NCI-H2081 (cell line): ENCODE measurements around the gene BAHD1.
"Not testable (repeated sequence)": the region's sequence is repeated elsewhere in the genome, so short reads cannot be mapped to it uniquely, and the experiment has no call there.

ENCODE experiments used
- DNase-seq, 2 experiments: peaks; one replicate each; lab custom pipeline; 2025; lab: John Stamatoyannopoulos, UW

BAHD1 gene

DNA sequence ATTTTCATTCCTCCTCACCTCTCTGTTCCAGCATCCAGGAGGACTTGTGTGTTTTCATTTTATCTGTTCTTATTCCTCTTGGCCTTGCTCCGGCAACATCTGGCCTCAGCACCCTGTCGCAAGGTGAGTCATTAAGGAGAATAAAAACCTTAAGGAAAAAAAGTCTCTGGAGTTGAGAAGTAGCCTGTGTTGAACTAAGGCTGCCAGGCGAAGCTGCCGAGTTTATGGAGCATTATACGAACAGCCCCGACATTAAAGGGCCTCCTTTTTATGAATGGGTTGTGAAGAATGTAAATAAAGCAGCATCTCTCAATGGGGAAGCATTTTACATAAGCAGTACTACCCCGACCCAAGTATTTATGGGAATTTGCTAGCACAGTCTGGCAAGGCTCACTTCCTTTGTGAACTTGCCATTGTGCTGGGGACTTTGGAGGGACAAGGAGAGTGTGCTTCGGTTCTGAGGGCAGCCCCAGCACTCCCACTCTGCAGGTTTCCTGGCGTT is 4.7 kb downstream of the BAHD1 start:
- DNase-seq: no peak

DNA sequence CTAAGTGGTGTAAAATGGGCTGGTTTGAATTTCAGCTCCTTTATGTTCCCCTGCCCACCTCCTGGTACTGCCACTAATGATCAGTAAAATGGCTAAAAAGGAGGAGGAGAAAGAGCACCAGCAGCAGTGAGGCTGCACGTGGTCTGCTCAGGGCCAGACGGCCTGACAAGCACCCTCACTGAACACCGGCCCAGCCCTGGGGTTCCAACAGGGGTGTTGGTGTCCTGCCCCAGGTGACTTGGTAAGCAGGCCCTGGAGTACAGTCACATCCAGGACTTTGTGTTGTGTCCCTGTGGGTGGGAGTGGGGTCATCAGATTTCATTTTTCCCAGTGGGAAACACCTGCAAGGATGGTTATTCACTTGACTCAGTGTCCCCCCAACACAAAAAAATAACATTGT is 5.4 kb downstream of the BAHD1 start:
- no peak for DNase-seq

DNA sequence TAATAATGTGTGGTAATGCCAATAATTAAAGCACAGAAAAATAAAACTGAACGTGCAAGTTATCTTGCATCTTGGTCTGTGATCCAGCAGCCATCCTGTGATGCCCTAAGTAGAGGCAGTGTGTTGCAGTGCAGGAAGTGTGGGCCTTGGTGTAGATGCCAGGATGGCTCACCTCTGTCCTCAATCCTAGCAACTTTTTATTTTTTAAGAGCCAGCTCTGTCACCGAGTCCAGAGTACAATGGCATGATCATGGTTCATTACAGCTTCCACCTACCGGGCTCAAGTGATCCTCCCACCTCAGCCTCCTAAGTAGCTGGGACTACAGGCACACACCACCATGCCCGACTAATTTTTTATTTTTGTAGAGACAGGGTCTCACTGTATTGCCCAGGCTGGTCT is 7.6 kb downstream of the BAHD1 start:
- DNase-seq: no peak

DNA sequence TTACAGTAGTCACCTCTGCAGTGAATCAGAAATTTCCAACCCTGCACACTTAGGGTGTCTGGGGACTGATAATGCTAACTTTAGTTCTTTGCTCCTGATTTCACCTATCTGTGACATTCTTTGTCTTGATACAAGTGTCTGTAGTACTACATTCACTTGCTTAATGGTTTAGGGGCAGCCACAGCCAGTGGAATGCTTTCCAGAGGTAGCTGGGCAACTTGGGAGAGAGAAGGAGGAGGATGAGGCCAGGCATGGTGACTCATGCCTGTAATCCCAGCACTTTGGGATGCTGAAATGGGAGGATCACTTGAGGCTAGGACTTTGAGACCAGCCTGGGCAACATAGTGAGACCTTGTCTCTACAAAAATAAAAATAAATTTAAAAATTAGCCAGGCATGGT is 8.5 kb downstream of the BAHD1 start:
- no peak for DNase-seq

DNA sequence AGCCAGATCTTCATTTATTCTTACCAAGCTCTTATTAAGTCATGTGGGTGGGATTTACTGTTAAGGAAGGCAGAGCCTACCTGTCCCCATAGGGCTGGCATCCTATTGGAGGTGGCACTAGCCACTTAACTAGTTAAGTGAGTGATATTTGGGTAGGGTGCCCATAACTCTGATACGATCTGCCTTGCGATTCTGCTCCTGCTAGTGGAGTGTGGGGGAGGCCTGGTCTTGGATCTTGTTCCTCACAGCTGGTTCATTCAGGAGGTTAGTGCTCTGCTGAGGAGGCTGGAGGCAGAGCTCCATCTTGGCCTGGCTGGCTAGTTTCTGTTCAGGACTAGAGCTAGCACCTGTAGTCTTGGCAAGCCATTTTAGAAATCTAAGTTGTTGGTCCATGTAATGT is 9.3 kb downstream of the BAHD1 start:
- no peak for DNase-seq

DNA sequence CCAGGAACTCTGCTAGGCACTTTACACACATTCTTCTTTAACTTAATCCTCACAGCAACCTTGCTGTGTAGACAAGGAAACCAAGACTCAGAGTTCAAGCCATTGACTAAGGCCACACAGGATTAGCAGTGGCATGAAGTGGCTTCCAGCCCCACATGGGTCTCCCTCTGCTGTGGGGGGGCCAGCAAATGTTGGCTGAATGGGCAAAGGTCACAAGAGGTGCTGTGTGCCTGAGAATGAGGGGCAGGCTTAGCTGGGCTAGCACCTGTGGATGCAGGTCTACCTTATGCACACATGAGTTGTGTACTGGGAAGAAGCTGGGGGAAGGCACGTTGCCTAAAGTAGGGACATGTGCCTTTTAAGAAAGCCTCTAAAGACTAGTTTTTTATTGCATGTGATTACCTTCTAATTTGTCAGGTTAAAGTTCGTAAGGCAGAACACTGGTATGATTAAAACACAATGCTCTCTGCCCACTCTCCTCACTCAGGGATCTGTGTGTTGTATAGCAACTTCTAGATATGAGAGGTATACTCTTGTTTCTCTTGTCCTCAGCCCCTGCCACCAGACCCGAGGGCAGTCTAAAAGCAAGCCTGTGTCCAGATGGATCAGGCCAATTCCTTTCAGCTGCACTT is 10.9 kb downstream of the BAHD1 start:
- no peak for DNase-seq

DNA sequence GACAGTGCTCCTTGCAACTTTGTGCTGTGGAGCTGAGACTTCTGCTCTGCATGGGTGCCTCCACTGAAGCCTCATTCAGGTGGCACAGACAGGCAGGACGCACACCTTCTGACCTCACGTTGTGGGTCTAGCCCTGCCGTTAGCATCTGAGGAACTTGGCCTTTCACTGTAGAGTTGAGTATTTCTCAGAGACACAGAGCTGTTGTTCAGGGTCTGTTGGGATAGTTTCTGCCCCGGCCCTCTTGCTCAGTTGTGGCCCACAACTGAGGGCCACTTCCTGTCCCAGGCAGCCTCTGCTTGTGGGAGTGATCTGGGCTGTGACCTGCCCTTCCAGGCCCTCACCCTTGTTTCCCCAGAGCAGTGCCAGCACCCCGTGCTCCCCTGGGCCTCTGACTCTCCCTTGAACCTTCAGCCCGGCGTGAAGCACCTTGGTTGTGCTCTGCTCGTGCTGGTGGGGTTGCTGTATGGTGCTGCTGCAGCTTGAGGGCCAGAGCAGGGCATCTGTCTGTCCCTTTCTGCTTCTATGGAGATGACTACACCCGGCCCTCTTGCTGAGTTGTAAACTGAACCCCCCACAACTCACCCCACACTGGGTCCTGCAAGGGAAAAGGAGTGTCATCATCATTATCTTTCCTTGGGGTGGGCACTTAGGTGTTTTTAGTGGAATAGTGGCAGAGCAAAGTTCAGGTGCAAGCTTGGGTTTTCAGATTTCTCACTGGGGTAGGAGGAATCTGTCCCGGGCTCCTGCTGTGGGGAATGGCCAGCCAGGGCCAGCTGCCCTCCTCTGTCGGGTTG is 11.7 kb downstream of the BAHD1 start:
- DNase-seq: no peak

DNA sequence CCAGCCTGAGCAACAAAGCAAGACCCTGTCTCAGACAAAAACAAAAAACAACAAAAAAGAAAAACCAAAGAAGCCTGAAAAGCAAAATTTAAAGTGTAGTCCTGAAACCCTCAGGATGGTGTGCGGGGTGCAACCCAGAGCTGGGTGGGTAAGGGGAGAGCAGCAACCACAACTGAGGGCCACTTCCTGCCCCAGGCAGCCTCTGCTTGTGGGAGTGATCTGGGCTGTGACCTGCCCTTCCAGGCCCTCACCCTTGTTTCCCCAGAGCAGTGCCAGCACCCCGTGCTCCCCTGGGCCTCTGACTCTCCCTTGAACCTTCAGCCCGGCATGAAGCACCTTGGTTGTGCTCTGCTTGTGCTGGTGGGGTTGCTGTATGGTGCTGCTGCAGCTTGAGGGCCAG is 13.2 kb downstream of the BAHD1 start:
- DNase-seq: not testable (repeated sequence)

DNA sequence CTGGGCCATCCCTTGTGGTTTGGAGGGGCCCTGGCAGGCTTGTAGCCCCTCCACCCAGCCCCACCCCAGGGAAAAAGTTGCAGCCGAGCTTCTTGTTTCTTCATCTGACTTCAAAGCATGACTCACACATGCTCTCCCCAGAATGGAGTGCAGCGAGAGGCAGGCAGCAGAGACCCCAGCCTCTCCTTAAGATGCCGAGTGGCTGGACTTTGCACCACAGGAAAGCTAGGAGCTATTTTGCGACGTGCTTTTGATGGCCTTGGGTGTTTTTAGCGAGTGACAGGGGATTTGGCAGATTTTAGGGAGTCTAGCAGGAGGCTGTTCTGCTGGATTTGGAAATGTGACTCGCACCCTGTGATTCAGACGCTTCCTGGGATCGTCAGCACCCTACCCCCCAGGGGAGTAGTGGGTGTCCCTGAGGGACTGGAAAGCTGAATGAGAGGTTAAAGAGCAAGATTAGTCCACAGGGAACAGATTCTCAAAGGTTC is 14.2 kb downstream of the BAHD1 start:
- no peak for DNase-seq

DNA sequence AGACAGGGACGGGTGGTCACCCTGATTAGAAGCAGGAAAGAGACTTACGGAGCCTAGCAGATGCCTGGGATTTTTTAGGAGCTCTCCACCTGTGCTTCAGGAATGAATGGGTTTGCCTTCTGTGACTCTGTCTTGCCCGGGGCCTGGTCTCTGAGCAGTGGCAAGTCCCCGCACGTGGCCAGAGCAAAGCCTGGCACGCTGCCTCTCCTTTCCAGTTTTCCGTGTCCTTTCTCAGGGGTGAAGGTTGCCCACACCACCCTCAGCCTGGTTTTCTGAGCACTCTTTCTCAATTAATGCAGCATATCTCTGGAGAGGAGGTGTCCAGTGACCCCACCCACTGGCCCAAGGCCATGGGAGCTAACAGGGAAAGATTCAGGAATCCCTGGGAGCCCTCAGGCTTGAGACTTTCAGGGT is 15.6 kb downstream of the BAHD1 start:
- no peak for DNase-seq

DNA sequence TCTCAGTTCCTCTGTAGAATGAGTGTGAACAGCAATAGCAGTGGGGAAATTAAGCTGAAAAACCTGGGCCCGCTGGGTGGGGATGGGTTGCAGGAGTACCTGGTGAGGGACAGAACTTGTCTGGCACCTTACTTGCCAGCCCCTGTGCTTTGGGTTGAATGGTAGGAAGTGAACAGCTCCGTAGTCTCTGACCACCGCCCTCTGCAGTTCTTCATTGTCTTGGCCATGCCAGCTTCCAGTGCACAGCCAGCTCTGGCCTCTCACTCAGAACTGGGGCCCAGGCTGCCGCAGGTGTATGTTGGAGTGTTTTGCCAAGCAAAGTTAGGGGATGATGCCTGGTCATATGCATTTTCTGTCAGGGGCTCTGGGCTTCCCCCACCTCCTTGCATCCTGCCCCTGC is 16.0 kb downstream of the BAHD1 start:
- DNase-seq: no peak

DNA sequence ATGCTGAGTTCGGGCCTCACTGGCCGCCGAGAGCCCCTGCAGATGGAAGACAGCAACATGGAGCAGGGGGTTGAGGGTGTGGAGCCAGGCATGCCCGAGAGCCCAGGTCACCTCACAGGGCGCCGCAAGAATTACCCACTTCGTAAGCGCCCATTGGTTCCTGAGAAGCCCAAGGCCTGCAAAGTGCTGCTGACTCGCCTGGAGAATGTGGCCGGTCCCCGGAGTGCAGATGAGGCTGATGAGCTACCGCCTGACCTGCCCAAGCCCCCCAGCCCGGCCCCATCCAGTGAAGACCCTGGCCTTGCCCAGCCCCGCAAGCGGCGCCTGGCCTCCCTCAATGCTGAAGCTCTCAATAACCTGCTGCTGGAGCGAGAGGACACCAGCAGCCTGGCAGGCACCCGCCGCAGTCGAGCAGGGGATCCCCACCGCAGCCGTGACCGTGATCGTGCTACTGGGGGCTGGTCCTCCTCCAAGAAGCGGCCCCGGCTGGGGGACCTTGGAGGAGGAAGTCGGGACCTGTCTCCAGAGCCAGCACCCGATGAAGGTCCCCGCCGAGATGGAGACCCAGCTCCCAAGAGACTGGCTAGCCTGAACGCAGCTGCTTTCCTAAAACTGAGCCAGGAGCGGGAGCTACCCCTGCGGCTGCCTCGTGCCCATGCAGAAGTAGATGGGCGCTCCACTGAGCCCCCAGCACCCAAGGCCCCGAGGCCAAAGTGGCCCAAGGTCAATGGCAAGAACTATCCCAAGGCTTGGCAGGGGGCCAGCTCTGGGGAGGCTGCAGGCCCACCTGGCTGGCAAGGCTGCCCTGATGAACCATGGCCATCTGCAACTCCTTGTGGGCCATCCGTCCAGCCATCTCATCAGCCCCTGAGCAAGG is 18.0 kb downstream of the BAHD1 start:
- DNase-seq: no peak

DNA sequence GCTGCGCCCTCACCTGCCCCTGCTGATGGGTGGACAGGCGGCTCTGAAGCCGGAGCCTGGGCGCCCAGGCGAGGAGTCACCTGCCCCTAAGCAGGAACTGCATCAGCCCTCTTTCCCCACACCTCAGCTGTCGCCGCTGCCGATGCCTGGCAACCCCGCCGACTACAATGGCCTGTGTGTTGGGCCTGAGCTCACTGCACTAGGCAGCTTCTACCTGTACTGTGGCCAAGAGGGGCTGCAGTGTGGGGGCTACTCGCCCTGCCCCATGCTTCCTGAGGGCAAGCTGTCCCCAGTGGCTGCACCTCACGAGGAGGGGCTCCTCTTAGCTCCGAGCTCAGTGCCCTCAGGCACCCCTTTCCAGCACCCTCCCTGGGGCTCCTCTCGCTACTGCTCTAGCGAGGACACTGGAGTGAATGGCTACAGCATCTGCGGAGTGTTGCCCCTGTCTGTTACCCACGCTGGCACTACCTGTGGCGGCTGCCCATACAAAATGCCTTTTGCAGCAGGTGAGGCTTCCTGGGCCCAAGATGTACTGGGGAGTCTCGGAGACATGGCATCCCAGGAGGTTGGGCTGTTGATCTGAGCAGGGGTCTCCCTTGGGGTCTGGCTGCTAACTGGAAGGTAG is 18.8 kb downstream of the BAHD1 start:
- DNase-seq: no peak

DNA sequence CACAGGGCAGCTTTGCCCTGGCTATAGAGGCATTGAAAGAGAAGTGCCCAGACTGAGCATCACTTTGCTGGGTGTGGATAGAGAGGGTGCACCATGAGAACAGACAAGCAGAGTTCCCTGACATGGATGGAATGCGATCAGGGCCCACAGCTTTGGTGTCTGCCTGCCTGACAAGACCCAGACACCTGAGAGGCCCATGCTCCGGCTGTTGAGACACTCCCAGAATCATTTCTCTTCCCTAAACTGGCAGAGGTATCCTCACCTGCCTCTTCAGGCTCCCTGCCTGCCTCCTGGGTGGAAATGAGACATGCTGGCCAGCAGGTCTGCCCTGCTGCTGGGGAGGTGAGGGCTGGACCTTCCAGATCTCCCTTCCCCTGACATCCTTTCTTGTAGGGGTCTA is 19.7 kb downstream of the BAHD1 start:
- no peak for DNase-seq

DNA sequence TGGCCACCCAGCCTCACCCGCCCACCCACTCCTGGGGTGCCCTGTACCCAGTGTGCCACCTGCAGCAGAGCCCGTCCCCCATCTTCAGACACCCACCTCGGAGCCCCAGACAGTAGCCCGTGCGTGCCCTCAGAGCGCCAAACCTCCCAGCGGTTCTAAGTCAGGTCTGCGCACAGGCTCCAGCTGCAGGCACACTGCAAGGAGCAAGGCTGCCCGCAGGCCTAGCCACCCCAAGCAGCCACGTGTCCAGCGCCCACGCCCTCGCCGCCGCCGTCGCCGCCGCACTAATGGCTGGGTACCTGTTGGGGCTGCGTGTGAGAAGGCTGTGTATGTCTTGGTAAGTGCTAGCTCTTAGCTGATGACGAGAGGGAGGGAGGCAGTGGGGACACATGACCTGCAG is 21.2 kb downstream of the BAHD1 start:
- no peak for DNase-seq

DNA sequence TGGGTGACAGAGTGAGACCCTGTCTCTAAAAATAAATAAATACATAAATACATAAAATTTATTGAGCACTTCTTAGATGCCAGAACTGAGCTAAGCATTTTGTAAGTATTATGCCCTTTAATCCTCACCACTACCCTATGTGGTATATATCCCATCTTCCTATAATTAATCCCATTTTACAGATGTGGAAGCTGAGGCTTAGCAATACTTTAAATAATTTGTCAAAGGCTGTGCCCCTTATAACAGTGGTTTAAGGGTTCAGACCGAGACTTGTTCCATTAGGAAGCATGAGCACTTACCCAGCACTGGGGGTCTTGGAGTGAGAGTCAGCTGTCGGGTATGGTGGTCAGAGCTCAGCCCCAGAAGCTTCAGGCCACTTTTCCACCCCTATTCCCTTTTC is 22.5 kb downstream of the BAHD1 start:
- DNase-seq: no peak

DNA sequence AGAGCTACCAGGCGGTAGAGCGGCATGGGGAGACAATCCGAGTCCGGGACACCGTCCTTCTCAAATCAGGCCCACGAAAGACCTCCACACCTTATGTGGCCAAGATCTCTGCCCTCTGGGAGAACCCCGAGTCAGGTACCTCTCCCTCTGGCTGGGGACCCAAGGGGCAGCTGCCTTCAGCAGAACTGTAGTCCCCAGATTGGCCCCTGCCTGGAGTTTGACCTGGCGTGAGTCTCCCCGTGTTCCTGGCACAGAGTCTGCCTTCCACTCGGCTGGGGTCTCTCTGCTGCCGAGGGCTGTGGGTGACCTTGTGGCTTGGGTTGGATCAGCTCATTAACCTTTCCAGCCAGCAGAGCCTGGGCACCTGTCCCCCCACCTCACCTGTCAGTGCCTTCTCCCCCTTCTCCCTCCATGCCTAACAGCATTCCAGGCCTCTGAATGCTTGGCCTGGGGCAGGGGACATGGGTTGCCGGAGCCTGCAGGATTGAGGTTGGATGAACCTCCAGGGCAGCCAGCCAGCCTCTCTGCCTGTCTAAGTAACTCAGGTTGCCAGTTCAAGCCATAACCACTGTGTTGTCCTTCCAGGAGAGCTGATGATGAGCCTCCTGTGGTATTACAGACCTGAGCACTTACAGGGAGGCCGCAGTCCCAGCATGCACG is 23.3 kb downstream of the BAHD1 start:
- no peak for DNase-seq

DNA sequence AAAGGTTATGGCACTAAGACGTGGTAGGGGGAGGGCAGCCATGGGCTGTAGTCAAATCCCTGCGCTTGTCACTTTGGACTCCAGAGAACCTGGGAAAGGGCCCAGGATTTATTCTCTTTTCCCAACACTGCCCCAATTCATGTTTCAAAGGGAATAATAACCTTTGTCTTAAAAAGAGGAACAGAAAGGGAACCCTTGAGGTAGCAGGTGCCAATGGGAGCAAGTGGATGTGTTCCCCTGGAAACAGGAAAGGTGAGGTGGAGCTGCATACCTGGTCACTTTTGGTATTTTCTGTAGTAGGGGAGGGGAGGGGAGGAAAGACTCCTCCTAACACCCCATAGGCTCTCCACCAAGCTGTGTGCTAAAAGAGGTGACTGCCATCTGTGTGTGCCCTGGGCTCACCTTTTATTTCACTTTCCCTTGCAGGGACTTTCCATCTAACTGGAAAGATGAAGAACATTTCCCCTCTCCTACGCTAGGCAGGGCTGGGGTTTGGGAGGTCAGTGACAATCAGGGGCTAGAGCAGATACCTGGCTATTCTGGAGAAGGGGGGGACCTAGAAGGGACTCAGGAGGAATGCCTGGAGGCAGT is 23.9 kb downstream of the BAHD1 start:
- no peak for DNase-seq

DNA sequence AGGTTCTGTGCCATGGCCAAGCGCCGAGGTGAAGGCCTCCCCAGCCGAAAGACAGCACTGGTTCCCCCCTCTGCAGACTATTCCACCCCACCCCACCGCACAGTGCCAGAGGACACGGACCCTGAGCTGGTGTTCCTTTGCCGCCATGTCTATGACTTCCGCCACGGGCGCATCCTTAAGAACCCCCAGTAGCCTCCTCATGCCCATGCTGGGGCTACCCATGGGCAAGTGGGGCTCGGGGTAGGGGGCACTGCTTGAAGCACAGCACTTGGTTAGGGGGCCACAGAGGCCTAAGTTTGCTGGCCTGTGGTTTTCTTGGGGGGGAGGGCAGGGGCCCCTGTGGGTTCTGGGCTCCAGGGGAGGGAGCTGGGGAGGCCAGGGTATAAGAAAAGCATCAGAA is 25.2 kb downstream of the BAHD1 start:
- no peak for DNase-seq

DNA sequence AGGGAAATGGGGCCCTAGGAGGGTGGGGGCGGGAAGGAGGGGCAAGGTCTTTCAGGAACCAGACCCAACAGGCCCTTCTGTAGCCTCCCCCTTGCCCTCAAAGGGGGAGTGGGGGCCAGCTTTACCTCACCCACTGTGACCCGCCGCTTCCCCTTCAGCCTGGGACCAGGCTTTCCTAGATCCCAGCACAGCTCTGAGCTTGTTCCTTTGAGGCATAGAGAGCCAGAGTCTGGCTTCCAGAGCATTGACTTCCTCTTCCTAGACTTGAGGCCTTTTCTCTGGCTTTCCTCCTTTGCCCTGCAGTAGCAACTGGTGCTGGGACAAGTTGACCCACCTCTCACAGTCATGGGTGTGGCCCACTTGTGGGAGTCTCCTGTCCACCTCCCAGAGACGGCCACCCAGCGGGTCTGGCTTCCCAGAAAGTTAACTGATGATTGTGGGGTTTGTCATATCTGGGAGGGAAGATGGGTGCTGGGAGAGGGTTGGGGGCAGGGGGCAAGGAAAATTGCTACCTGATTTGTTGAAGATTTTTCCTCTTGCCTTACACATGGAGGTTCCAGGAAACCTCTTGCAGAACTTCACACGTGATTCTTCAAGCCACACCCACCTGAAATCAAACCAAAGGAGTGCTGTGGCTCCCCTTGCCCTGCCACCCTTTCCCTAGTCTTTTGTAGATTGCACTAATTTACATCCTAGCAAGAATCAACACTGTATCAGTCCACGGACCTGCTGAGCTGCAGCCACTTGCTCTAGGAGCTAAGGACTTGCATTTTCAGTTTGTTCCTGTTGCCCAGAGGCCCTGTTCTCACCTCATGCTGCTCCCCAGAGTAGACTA is 25.9 kb downstream of the BAHD1 start:
- DNase-seq: no peak
